ENCODE measurements around the gene IMPA2.
"Not testable (repeated sequence)": the region's sequence is repeated elsewhere in the genome, so short reads cannot be mapped to it uniquely, and the experiment has no call there.

IMPA2 gene

GRCh38 chr18:12076424-12077140 is 95.3 kb downstream of the IMPA2 start:
- DNase-seq (ENCODE audit: low read depth): no peak

GRCh38 chr18:12077994-12078393 is 96.7 kb downstream of the IMPA2 start:
- not testable (repeated sequence) for DNase-seq (ENCODE audit: low read depth)

DNA sequence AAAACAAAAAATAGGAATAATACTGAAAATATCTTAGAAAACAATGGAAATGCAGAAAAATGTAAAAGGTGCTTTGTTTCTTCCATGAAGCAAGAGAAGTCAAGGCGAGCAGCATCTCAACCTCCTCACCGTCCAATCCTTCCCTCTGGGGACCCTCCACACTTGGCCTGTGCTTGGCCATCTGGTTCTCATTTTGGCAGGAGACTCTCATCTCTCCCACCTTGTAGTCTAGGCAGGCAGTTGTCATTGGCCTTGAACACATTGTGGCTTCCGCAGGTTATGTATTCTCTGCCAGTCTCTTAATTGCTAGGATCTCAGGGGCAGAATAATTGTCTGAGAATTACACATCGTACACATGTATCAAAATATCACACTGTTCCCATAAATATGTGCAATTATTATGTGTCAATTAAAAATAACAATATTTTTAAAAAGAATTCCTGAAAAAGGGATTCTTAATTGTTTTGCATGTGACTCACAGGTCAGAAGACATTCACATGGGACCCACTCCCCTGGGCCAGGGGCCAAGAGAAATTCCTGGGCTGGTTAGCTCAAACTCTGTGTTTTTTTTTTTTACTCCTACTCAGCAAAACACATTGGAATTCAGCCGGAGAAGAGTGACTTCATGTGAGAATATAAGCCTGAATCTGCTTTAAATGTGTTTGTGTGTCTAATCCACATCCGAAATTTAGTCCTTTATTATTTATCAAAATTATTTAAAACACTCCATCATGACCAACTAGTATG is 98.4 kb downstream of the IMPA2 start:
- no peak for DNase-seq (ENCODE audit: low read depth)

All from stimulated activated CD8-positive, alpha-beta memory T cell treated with anti-CD3 and anti-CD28 coated beads, Interleukin-15, amount 100 ng/mL, for 24 hours (primary cell).